ENCODE data around the gene CAPN1.

Gene CAPN1

GRCh38 chr11:65133724-65134123, 48.0 kb upstream of the CAPN1 start:
- peak overlapping the region; percentile 99 for H3K9ac ChIP-seq (ENCODE audit: low read length)
- H3K9me3 ChIP-seq (replicated peaks; ENCODE audit: insufficient read depth, low read length), result no peaks in the 10 kb centered on the region
- peaks cover 15% of the 10 kb centered on the region for H3K36me3 ChIP-seq (replicated peaks; ENCODE audit: insufficient read depth, low read length)
- H3K27ac ChIP-seq (ENCODE audit: low read length), result peak overlapping the region; percentile 97
- TF ChIP-seq CTCF (IDR thresholded peaks at IDR 0.05; ENCODE audit: low read length) (no peak), EZH2phosphoT487 (IDR thresholded peaks at IDR 0.05; ENCODE audit: low read length) (no peak), EZH2 (optimal IDR thresholded peaks at IDR 0.05; ENCODE audit: low read depth, low read length) (no peak)
- H3K4me2 ChIP-seq (ENCODE audit: low read depth, low read length), result peak overlapping the region; percentile 90
- peaks cover 42% of the 10 kb centered on the region for H3F3A ChIP-seq (ENCODE audit: insufficient read depth, low read length)
- peaks cover 15% of the 10 kb centered on the region for H3K4me1 ChIP-seq (ENCODE audit: low read length)
- no peaks in the 10 kb centered on the region for H3K27me3 ChIP-seq (replicated peaks; ENCODE audit: insufficient read depth, low read length)
- H3K9me2 ChIP-seq (replicated peaks; ENCODE audit: insufficient read depth, low read length), result no peaks in the 10 kb centered on the region
- peak overlapping the region; percentile 95 for H3K4me3 ChIP-seq (ENCODE audit: low read length)
- peak overlapping the region; percentile 75; the same call in 1 of the 2 replicates for H2AFZ ChIP-seq (ENCODE audit: low read length)
- H3K79me2 ChIP-seq (ENCODE audit: low read length), result peaks cover 59% of the 10 kb centered on the region
- H4K20me1 ChIP-seq (ENCODE audit: insufficient read depth, low read length), result no peaks in the 10 kb centered on the region
- DNase-seq, result no peak

GRCh38 chr11:65134240-65134951, 47.3 kb upstream of the CAPN1 start, which contains the start of gene SYVN1:
Gene SYVN1 (minus strand): TSS chr11:65134519. CDS start chr11:65133601, 918 bp downstream.
- H3K9me3 ChIP-seq (replicated peaks; ENCODE audit: insufficient read depth, low read length), result no peaks in the 10 kb centered on the region
- peaks cover 15% of the 10 kb centered on the region for H3K4me1 ChIP-seq (ENCODE audit: low read length)
- peak within 1 kb of the TSS; percentile 75 for H2AFZ ChIP-seq (ENCODE audit: low read length)
- no peaks in the 10 kb centered on the region for H3K27me3 ChIP-seq (replicated peaks; ENCODE audit: insufficient read depth, low read length)
- DNase-seq, result peak; percentile 91
- peak within 1 kb of the TSS; percentile 99 for H3K9ac ChIP-seq (ENCODE audit: low read length)
- peaks cover 54% of the 10 kb centered on the region for H3K79me2 ChIP-seq (ENCODE audit: low read length)
- no peak for TF ChIP-seq CTCF (IDR thresholded peaks at IDR 0.05; ENCODE audit: low read length)
- no peak for TF ChIP-seq EZH2phosphoT487 (IDR thresholded peaks at IDR 0.05; ENCODE audit: low read length)
- TF ChIP-seq EZH2 (optimal IDR thresholded peaks at IDR 0.05; ENCODE audit: low read depth, low read length), result no peak
- no peaks in the 10 kb centered on the region for H3K9me2 ChIP-seq (replicated peaks; ENCODE audit: insufficient read depth, low read length)
- H3K27ac ChIP-seq (ENCODE audit: low read length), result peak within 1 kb of the TSS; percentile 97
- peaks cover 12% of the 10 kb centered on the region for H3K36me3 ChIP-seq (replicated peaks; ENCODE audit: insufficient read depth, low read length)
- peak within 1 kb of the TSS; percentile 95 for H3K4me3 ChIP-seq (ENCODE audit: low read length)
- H3K4me2 ChIP-seq (ENCODE audit: low read depth, low read length), result peak within 1 kb of the TSS; percentile 90
- H3F3A ChIP-seq (ENCODE audit: insufficient read depth, low read length), result peaks cover 36% of the 10 kb centered on the region
- no peaks in the 10 kb centered on the region for H4K20me1 ChIP-seq (ENCODE audit: insufficient read depth, low read length)

DNA sequence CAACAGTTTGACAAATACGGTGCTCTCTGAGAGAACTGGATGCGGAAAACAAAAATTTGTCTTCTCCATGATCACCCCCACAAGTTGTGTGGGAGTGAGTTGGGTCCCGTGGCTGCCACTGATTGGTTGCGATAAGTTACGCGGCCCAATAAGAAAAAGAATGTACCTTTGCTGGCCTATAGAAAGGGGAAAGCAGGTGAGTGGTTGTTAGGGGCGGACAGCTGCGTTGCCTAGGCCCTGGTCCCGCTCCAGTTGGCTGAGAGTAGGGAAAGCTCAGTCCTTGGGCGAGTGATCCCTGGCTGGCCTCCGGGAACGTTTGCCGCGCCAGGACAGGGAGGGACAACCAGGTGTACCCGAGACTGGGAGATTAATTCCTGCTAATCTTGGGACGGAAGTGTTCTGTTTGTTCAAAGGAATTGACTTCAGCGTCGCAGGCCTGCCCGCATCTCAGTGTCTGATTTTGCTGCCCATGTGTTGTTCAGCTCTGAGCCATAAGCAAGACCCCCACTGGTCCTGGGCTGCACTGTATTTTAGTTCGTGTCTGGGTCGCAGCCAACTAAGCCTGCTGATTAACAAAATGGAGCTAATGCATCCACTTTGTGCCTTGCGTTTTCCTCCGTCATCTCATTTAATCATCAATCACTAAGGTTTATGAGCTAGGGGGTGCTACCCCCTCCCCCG, 46.6 kb upstream of the CAPN1 start:
- no peaks in the 10 kb centered on the region for H3K9me3 ChIP-seq (replicated peaks; ENCODE audit: insufficient read depth, low read length)
- H3K36me3 ChIP-seq (replicated peaks; ENCODE audit: insufficient read depth, low read length), result peaks cover 12% of the 10 kb centered on the region
- peaks cover 29% of the 10 kb centered on the region for H3F3A ChIP-seq (ENCODE audit: insufficient read depth, low read length)
- DNase-seq, result peak; percentile 96
- TF ChIP-seq CTCF (IDR thresholded peaks at IDR 0.05; ENCODE audit: low read length) (no peak), EZH2 (optimal IDR thresholded peaks at IDR 0.05; ENCODE audit: low read depth, low read length) (no peak), EZH2phosphoT487 (IDR thresholded peaks at IDR 0.05; ENCODE audit: low read length) (no peak)
- peak overlapping the region; percentile 97 for H3K27ac ChIP-seq (ENCODE audit: low read length)
- H3K27me3 ChIP-seq (replicated peaks; ENCODE audit: insufficient read depth, low read length), result no peaks in the 10 kb centered on the region
- peaks cover 47% of the 10 kb centered on the region for H3K79me2 ChIP-seq (ENCODE audit: low read length)
- no peaks in the 10 kb centered on the region for H4K20me1 ChIP-seq (ENCODE audit: insufficient read depth, low read length)
- H3K4me3 ChIP-seq (ENCODE audit: low read length), result peak overlapping the region; percentile 95
- H3K9me2 ChIP-seq (replicated peaks; ENCODE audit: insufficient read depth, low read length), result no peaks in the 10 kb centered on the region
- peak overlapping the region; percentile 75 for H2AFZ ChIP-seq (ENCODE audit: low read length)
- H3K4me2 ChIP-seq (ENCODE audit: low read depth, low read length), result peak overlapping the region; percentile 90
- peaks cover 15% of the 10 kb centered on the region for H3K4me1 ChIP-seq (ENCODE audit: low read length)
- peak overlapping the region; percentile 99 for H3K9ac ChIP-seq (ENCODE audit: low read length)

Measured in MM.1S (cell line).